Brain microvascular endothelial cell (primary cell): ENCODE results near the gene ASPSCR1.

Experiments used
- DNase-seq: peaks from one replicate; pipeline ENCODE4 v3.0.0-alpha.2; 2020
- H3K27ac ChIP-seq: fragments of 250-450 bp; sonication (Bioruptor Pico); 2 replicates; pipeline ENCODE4 v1.5.1; 2020; ENCODE audit warnings: mild to moderate bottlenecking, moderate library complexity
- H3K27me3 ChIP-seq: fragments of 250-450 bp; sonication (Bioruptor Pico); replicated peaks from 2 replicates; pipeline ENCODE4 v1.5.1; 2020; ENCODE audit warnings: mild to moderate bottlenecking
- H3K36me3 ChIP-seq: fragments of 250-450 bp; sonication (Bioruptor Pico); replicated peaks from 2 replicates; pipeline ENCODE4 v1.5.1; 2020; ENCODE audit warnings: mild to moderate bottlenecking
- H3K4me3 ChIP-seq: 2 replicates; pipeline ENCODE4 v1.5.1; 2011; ENCODE audit warnings: low read depth, mild to moderate bottlenecking, control low read depth, low read length, moderate library complexity
- in situ Hi-C: cut with HindIII; loops from 2 replicates; pipeline ENCODE4 v1.10.0; 2017; ENCODE audit warnings: low sequenced_read_pairs, low pct_ligation_motif_present
- TF ChIP-seq, protein P1 (sequence below): IDR thresholded peaks from 2 replicates; pipeline ENCODE4 v1.5.1; 2011; ENCODE audit warnings: low read depth, mild to moderate bottlenecking, moderate library complexity, low read length, control low read depth, inconsistent platforms; ENCODE audit errors: missing control alignments

Gene ASPSCR1

DNA sequence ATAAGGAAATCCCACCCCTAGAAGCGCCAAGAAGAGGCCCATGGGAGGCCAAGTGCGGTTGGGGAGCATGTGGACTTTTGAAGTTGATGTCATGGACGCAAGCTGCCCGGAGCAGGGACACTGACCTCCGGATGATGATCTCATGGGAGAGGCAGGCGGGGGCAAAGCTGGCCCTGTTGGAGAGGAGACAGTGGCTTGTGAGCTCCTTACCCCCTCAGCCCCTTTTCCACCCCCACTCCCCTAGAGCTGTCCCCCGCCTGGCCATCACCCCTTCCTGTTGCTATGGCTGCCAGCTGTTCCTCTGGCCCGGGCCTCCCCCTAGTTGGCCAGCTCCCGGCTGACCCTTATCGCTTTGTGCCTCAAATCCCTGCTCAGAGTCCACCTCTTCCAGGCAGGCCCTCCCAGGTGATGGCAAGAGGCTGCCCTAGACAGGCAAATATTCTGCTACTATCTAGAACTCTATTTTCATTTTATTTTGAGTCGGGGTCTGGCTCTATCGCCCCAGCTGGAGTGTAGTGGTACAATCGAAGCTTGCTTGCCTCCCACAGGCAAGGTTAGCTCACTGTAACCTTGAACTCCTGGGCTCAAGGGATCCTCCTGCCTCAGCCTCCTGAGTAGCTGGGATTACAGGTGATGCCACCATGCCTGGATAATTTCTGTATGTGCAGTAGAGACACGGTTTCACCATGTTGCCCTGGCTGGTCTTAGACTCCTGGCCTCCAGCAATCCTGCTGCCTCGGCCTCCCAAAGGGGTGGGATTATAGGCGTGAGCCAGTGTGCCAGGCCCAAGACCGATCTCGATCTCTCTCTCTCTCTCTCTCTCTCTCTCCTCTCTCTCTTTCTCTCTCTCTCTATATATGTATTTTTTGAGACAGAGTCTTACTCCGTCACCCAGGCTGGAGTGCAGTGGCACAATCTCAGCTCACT is 23.0 kb upstream of the ASPSCR1 start:
- H3K36me3 ChIP-seq, result no peaks in the 10 kb centered on the region
- H3K27me3 ChIP-seq, result peaks cover 20% of the 10 kb centered on the region
- in situ Hi-C loops, result no loop called here
- TF ChIP-seq, protein P1, sequence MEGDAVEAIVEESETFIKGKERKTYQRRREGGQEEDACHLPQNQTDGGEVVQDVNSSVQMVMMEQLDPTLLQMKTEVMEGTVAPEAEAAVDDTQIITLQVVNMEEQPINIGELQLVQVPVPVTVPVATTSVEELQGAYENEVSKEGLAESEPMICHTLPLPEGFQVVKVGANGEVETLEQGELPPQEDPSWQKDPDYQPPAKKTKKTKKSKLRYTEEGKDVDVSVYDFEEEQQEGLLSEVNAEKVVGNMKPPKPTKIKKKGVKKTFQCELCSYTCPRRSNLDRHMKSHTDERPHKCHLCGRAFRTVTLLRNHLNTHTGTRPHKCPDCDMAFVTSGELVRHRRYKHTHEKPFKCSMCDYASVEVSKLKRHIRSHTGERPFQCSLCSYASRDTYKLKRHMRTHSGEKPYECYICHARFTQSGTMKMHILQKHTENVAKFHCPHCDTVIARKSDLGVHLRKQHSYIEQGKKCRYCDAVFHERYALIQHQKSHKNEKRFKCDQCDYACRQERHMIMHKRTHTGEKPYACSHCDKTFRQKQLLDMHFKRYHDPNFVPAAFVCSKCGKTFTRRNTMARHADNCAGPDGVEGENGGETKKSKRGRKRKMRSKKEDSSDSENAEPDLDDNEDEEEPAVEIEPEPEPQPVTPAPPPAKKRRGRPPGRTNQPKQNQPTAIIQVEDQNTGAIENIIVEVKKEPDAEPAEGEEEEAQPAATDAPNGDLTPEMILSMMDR, result no peak
- DNase-seq, result no peak
- no peak overlapping the region for H3K4me3 ChIP-seq
- H3K27ac ChIP-seq, result no peak overlapping the region

GRCh38 chr17:81955058-81955681 is 22.3 kb upstream of the ASPSCR1 start:
- H3K4me3 ChIP-seq, result no peak overlapping the region
- H3K36me3 ChIP-seq, result no peaks in the 10 kb centered on the region
- in situ Hi-C loops, result no loop called here
- TF ChIP-seq, protein P1, result no peak
- no peak for DNase-seq
- peaks cover 28% of the 10 kb centered on the region for H3K27me3 ChIP-seq
- H3K27ac ChIP-seq, result no peak overlapping the region

DNA sequence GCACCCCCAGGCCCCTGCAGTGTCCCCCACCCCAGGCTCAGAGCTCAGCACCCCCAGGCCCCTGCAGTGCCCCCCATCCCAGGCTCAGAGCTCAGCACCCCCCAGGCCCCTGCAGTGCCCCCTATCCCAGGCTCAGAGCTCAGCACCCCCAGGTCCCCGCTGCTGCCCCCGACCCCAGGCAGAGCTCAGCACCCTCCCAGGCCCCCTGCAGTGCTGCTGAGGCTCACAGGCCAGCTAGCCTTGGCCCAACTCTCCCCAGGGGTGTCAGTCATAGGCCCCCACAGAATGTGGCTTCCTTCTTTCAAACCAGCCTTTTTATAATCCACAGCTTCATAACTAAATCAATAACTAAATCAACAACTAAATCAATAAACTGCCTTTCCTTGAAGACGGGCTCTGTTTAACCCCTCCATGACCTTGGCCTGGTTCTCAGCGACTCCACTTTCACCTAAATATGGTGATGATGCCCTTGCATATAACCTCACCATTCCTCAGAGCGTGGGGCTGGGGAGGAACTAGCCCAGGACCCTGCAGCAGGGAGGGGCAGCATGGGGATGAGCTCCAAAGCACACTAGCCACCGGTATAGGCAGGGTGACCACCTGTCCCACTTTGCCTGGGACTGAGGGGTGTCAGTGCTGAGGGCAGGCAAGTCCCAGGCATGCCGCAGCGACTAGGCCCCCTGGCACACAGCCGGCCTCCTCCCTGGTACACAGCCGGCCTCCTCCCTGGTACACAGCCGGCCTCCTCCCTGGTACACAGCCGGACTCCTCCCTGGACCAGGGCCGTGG is 21.5 kb upstream of the ASPSCR1 start:
- Histone ChIP-seq H3K27ac (no peak overlapping the region), H3K4me3 (no peak overlapping the region), H3K36me3 (no peaks in the 10 kb centered on the region), H3K27me3 (peaks cover 34% of the 10 kb centered on the region)
- DNase-seq, result no peak
- in situ Hi-C loops, result no loop called here
- TF ChIP-seq, protein P1, result no peak

DNA sequence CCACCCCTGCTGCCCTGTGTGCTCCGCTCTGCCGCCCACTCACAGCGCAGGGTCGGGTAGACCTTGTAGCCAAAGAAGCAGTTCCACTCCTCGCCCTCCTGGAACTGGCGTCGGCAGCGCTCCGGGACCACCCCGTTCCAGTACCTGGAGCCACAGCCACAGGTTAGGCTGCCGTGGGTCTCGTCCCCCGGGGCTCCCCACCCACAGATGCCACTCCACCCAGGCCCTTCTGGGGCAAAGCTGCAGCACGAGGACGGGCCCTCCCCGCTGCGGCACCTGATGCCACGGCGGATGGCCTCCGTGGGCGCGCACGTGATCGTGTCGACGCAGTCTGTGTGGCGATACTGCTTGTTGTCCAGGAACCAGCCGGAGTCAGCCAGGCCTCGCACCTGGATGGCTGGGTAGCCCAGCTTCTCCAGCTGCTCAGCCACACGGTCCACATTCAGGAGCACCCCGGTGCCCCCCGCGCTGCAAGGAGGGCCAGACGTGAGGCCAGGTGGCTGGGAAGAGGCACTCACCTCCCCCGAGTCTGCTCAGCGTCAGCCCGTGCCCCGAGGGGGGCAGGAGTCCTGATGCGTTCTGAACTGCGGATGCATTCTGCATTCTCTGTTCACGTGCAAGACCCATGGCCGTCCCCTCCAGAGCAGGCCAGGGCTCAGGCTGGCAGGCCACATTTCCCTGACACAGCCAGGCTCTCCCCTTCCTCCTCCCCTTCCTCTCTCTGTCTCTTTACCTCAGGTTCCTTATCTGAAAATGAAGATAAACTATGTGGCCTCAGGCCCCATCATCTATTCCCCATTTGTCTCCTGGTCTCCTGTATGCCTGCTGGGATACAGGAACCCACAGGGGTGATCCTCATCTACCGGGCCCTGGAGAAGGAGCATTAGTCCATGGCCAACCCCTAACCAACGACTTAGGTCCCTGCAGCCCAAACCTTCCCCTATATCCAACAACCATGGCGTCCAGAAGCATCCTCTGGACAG is 20.5 kb upstream of the ASPSCR1 start:
- in situ Hi-C loops, result no loop called here
- no peak overlapping the region for H3K4me3 ChIP-seq

More for the DNA sequence above, 20.5 kb upstream of the ASPSCR1 start:
- H3K36me3 ChIP-seq, result no peaks in the 10 kb centered on the region
- peaks cover 41% of the 10 kb centered on the region for H3K27me3 ChIP-seq
- H3K27ac ChIP-seq, result no peak overlapping the region
- TF ChIP-seq, protein P1, result no peak
- no peak for DNase-seq
